Measurements from ENCODE around the gene CPNE7.

DNA sequence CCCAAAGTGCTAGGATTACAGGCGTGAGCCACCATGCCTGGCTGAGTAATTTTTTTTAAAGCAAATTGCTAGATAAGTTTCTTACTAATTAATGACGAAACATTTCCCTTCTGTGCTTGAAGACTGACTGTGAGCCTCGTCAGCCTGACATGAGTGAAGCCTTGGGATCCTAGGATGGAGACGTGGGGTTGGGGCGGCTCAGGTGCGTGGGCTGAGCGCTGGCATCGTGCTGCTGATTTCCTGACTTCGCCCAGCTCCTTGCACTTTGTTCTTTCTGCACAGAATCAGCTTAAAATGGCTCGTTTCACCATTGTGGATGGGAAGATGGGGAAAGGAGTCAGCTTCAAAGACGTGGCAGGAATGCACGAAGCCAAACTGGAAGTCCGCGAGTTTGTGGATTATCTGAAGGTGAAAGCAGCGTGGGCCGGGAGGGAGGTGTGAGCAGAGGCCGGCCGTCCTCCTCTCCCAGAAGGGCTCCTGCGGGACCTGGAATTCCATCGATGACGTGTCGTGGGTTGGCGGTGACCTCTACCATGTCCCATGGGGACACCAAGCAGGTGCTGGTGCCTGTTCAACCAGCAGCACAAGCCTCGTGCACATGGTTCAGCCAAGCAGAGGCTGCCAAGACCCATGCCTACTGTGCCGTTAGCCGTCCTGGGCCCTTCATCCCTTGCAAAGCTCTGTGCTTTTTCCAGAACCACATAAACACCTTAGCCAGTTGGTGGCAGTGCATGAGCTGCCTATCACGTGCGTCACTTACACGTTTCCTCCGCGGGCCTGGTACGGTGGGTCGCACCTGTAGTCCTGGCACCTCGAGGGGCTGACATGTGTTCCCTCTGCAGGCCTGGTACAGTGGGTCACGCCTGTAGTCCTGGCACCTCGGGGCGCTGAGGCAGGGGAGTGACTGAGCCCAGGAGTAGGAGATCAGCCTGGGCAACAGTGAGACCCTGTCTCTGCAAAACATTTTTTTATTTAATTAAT lies 44.9 kb upstream of the CPNE7 start:
- TF ChIP-seq POLR2A (IDR thresholded peaks at IDR 0.05; ENCODE audit: low read length) (no peak), GATA1 (IDR thresholded peaks at IDR 0.05; ENCODE audit: low read depth, low read length) (no peak)

Data from erythroblast (primary cell).